Stimulated activated CD4-positive, alpha-beta T cell treated with anti-CD3 and anti-CD28 coated beads, Interleukin-12 subunit alpha, Interleukin-12 subunit beta, amount 100 ng/mL, for 24 hours (primary cell): Measurements from ENCODE around the gene ZNF334.

Experiments
- DNase-seq, 2 experiments: peaks; one replicate each; pipeline ENCODE4 v3.0.0-alpha.2; 2020; ENCODE audit warnings: low read depth in 2 of 2

The ZNF334 gene

DNA sequence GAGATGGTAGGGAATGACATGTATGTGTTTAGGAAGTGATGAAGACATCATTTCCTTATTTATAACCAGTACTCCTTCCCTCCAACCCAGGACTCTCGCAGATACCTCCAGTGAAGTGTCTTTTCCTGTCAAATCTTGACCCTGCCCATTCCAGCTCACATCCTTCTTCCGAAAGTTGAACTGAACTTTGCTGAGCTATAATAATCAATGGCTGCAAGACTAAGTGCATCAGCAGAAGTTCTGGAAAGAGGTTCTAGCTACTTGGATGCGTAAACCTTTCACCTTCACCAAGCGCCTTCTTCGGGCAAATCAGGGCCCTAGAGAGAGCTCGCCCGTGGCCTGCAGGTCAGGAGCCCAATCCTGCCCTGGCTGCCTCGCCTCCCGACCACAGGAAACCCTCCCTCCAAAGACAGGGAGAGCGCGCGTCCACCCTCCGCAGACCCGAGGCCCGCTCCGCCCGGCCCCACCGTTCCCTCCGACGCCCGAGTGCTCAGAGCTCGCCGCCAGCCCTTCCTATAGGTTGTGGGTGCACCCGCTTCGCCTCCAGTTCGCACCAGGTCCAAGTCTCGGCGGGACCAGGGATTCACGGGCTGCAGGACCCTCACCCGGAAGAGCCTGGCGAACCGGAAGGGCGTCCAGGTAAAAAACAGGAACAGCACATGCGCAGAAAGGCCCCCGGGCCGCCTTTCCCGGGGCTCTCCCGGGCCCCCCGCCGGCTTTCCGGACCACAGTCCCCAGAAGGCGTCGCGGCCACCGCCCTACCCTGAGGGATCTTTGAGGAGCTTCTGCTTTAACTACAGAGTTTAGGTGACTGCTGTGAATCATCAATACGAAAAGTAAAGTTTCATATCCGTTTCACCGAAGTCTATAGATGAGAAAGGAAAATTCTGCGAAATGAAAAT lies at the start of gene ZNF334:
TSS of gene ZNF334 (minus strand) at position 617 of the 902 bp plus-strand sequence. CDS start 1,457 bp downstream, outside the sequence.
- peak; percentile 29 to 53 for DNase-seq

DNA sequence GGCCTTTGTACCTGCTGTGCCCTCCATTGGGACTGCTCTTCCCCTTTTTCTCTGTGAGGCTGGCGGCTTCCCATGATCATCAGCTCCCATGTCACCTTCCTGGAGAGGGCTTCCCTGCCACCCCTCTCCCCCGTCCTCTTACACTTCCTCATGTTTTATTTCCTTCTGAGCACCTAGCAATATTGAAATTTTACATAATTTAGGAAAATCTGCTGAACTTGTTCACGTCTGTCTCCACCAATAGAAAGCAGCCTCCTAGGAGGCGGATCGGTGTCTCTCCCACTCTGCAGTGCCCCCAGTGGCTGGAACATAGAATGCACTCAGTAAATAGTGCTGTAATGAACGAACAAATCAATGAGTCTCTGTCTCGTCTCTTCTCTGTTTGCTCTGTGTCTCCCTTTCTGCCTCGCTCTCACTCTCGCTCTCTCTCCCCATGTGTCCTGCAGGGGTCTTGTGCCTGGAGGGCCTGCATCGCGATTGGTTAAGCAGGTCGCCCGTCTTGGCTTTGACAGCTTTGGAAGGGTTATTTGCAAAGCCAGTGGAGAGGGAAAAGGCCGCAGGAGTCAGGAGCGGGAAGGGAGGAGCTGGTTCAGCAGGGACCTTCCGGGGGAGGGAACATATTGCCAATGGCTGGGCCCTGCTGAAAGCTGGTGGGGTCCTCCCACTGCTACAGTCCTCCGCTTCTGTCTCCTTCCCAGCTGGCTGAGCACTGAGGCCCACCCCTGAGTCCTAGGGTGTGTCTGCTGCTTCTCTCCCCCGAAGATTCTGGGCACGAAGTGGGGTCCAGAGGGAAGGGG lies 49.2 kb upstream of the ZNF334 start:
- peak; percentile 37 to 69 for DNase-seq

GRCh38 chr20:46562009-46562372 lies 48.6 kb upstream of the ZNF334 start:
- DNase-seq: no peak

GRCh38 chr20:46559685-46560440 lies 46.5 kb upstream of the ZNF334 start:
- no peak for DNase-seq

DNA sequence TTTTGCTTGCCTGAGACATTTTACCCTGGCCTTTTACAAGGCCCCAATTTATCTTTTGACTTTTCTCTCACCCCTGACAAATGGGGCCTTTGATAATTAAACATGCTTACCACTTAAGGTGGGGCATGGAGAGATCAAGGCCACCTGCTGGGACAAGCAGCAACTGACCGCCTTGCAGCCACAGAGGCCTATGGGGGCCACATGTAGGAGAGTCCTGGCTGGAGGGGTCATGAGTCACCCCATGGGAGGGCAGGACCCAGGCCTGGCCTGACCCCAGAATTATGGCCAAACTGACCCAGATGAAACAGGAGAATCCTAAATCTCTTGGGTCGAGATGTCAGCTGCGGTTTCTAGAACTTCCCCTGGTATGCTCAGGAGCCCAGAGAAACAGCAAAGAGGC lies 45.6 kb upstream of the ZNF334 start:
- no peak for DNase-seq

DNA sequence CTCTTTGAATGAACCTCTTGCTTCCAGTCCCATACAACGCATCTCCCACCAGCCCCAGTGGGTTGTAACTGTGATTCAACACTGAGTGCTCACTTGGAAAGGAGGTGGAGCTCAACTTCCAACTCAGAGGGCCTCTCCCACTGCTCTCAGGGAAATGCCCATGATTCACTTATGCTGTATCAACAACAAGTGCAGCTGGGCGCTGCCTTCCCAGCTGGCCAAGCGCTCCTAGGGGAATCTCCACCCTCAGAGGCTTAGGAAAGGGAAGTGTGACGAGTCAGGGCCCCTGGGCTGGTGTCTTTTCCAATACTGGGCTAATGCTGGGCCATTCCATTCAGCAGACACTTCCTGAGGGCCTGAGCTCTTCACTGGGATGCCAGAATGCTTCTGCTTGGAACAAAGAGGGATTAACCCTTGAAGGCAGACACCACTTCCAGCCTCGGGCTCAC lies 45.2 kb upstream of the ZNF334 start:
- peak; percentile 24 to 45 for DNase-seq

DNA sequence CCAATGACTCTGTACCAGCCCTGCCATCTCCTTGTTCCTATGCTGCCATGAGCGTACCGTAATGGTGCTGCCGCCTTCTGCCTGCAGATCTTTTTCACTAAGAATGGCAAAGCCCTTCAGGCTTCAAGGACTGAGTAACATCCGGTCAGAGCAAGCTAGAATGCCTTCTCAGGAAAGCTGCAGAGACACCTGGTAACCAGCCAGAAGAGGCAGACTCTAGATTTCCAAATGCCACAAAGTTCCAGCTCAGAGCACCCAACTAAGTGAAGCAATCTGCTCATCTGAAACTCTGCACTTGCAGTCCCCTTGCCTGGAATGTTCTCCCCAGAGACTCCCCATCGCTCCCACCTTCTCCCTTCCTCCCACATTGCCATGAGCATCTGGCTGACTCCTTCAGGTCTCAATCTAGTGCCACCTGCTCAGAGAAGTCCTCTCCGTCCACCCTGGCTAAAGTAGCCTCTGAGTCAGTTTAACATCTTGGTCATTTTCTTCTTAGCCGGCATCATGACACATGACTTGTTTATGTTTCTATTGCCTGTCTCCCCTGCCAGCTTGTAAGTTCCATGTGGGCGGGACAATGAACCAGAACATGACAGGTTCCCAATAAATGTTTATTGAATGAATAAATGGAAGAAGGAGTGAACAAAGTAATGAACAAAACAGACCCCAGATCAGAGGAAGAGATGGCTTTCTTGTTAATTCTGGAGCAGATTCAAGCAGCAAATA lies 44.0 kb upstream of the ZNF334 start:
- no peak for DNase-seq

- DNase-seq: no peak
Observed at GRCh38 chr20:46555370-46555956, 42.1 kb upstream of the ZNF334 start.

DNA sequence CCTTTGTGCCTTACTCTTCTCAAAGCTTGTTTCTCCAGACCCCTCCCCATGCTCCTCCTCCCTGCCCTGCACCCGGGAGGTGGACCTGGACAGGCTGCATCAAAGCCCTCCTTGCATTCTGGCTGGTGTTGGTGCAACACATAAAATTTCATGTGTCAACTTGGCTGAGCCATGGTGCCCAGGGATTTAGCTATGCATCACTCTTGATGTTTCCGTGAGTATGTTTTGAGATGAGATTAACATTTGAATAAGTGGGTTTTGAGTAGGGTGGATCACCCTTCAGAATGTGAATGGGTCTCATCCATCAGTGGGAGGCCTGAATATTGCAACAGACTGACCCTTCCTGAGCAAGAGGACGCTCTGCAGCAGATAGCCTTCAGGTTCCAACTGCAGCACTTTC lies 41.5 kb upstream of the ZNF334 start:
- DNase-seq: no peak

DNA sequence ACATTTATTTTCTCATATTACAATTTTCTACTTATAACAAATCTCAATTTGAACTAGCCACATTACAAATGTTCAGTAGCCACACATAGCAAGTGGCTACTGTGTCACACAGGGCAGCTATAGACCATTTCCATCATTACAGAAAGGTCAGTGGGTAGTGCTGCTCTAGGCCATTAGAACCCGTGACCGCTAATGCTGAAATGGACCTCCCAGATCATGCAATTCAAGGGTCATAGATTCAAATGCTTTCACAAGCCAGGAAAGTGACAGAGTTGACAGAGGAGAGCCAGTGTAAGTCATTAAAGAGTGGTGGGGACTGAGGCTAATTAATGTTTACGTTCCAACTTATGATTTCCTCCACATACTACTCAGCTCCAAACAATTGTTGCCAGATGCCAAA lies 40.6 kb upstream of the ZNF334 start:
- no peak for DNase-seq

DNA sequence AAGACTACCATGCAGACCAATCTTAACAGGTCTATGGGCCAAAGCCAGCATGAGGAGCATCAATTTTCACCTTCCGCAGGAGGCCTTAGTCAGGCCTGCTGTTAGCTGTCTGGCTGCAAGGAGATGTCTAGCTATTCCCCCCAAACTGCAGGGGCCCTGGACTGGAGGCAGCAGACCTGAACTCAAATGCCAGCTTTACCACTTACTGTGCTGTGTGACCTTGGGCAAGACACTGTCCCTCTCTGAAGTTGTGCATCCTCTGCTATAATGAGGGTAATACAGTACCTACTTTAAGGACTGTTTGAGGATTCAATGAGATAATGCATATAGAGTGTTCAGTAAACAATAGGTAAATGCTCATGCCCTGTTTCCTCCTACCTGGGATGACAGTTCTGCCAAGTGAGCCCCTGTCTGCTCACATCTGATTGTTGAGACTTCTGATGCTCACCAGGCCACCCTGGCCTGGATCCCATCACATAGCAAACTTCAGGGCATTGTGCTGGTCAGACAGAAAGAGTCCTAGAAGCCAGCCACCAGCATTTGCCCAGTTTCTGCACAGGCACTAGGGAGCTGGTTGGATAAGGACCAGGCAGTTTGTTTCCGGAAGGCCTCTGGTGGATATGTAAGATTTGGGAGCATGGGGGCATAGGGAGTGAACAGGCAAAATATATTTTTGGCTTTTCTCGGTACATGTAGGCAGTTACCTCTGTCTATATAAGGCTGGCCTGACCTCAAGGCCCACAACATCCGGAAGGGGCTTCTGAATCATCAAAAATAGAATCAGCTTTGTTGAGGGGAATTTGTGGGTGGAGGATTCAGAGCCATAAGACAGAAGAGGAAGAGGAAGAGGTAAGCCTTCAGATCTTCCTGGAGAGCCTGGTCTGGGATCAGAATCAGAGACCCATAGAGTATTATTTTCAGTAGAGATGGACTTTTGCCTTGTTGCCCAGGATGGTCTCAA lies 39.4 kb upstream of the ZNF334 start:
- peak in 1 of 2 experiments; percentile 37 for DNase-seq

GRCh38 chr20:46551522-46552381 lies 38.4 kb upstream of the ZNF334 start:
- no peak for DNase-seq

DNA sequence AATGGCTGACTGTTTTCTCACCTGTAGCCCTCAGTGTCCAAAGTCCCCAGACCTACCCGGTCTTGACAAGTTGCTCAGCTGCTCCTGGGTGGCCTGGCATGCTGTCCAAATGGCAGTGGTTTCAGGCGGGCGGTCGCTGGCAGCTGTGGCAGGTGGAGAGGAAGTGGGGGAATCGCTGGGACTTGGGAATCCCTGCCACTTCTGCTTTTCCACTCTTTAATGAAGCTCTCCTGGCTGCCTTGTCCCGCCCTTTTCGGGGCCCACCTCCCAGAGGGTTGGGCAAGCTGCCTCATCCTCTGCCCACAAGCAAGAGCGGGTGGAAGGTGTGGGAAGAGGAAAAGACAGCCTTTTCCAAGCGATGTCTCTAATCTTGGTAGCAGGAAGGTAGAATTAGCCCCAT lies 37.1 kb upstream of the ZNF334 start, which contains the start of gene OCSTAMP:
TSS of gene OCSTAMP (minus strand) at position 194 of the 400 bp plus-strand sequence. CDS start at position 100, 94 bp downstream.
- DNase-seq: no peak

- no peak for DNase-seq
Observed at GRCh38 chr20:46549188-46549972, 36.0 kb upstream of the ZNF334 start.

DNA sequence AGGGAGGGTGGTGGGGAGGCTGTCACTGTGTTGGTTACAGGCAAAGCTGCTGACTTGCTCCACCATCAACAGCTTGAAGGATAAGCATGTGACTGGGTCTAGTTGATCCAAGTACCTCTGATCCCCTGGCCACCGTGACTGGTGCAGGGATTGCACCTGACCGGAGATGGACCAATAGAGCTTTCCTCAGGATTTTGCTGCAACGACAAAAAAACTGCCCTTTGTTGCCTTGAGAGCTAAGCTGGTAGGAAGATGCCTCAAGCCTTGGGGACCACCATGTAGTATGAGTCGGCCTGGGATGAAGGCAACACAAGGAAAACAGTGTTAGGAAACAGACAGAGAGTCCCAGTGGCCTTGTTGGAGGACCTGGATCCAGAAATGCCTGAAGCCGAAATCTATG lies 35.3 kb upstream of the ZNF334 start:
- DNase-seq: no peak

DNA sequence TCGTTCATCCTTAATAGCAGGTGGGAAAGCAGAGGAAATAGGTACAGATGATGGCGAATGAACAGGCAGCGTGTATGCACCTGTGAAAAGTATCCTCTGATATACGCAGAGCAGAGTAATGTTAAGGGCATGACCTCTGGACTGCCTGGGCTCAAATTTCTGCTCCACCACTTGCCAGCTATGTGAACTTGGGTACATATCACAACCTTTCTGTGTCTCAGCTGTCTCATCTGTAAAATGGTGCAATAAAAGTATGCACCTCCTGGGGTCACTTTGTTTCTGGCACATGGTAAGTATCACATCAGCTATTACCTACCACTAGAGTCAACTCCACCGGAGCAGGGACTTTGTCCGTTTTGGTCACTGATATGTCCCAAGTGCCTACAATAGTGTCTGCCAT lies 34.6 kb upstream of the ZNF334 start:
- no peak for DNase-seq

DNA sequence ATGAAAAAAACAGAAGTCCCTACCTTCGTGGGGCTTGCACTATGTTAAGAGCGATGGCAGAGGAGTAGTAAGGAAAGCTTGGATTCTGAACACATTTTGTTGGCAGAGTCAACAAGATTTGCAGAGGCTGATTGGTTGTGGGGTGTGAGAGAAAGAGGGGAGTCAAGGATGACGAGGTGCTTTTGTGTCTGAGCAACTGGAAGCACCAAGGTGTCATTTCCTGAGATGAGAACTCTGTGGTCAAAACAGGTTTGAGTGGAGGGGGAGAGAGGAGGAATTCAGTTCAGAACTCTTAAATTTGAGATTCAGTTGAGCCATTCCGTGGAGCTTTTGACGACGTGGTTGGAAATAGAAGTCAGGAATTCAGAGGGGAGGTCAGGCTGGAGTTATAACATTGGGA lies 33.6 kb upstream of the ZNF334 start:
- no peak for DNase-seq

DNA sequence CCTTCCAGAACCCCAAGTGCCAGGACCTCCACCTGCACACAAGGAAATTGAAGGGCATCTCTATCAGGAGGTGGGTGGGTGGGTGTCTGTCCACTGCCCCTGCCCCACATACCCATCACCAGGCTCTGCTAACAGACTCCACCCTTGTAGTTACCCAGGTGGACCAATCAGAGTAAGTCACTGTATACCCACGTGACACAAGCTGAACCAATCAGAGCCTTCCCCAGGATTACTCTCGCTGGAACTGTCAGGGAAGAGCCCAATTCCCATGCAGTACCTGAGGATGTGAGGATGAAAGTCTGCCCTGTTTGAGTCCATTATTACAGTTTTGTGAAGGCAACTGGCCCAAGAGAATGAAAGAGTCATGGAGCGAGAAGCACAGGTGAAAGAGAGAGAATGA lies 32.9 kb upstream of the ZNF334 start:
- DNase-seq: no peak
